Mesendoderm (in vitro differentiated cells): ENCODE measurements around the gene HOXB9.

Source experiments
- DNase-seq: peaks from one replicate; pipeline ENCODE4 v3.0.0; 2013
- H2AK5ac ChIP-seq: 2 replicates; pipeline ENCODE4 v1.6.1; 2013; ENCODE audit warnings: low read length, inconsistent platforms
- H2BK120ac ChIP-seq: 2 replicates; pipeline ENCODE4 v1.6.1; 2013; ENCODE audit warnings: low read depth, mild to moderate bottlenecking, low read length, moderate library complexity, mixed read lengths
- H2BK15ac ChIP-seq: replicated peaks from 2 replicates; pipeline ENCODE4 v1.6.1; 2013; ENCODE audit warnings: low read depth, mild to moderate bottlenecking, moderate library complexity
- H2BK5ac ChIP-seq: 2 replicates; pipeline ENCODE4 v1.6.1; 2013; ENCODE audit warnings: low read length, inconsistent platforms
- H3K18ac ChIP-seq: 2 replicates; pipeline ENCODE4 v1.6.1; 2013; ENCODE audit warnings: mild to moderate bottlenecking, low read length, mixed read lengths
- H3K23ac ChIP-seq: one replicate; pipeline ENCODE4 v1.6.1; 2013; ENCODE audit warnings: low read length
- H3K27ac ChIP-seq: 2 replicates; pipeline ENCODE4 v1.5.1; 2013; ENCODE audit warnings: low read depth, mild to moderate bottlenecking, inconsistent platforms, low read length, moderate library complexity
- H3K27me3 ChIP-seq: 2 replicates; pipeline ENCODE4 v1.6.1; 2013; ENCODE audit warnings: low read length, control low read depth, mild to moderate bottlenecking, inconsistent platforms; ENCODE audit not compliant: insufficient read depth, poor library complexity
- H3K36me3 ChIP-seq: 2 replicates; pipeline ENCODE4 v1.6.1; 2013; ENCODE audit warnings: low read length, inconsistent platforms; ENCODE audit not compliant: control insufficient read depth, insufficient read depth
- H3K4ac ChIP-seq: one replicate; pipeline ENCODE4 v1.6.1; 2013; ENCODE audit warnings: low read depth, mild to moderate bottlenecking, low read length, moderate library complexity
- H3K4me1 ChIP-seq: 2 replicates; pipeline ENCODE4 v1.6.1; 2013; ENCODE audit warnings: low read depth, low read length, inconsistent platforms; ENCODE audit not compliant: control insufficient read depth
- H3K4me2 ChIP-seq: 2 replicates; pipeline ENCODE4 v1.6.1; 2013; ENCODE audit warnings: low read length
- H3K4me3 ChIP-seq: 2 replicates; pipeline ENCODE4 v1.5.1; 2013; ENCODE audit warnings: mild to moderate bottlenecking, low read length
- H3K56ac ChIP-seq: one replicate; pipeline ENCODE4 v1.6.1; 2013; ENCODE audit warnings: low read length
- H3K79me1 ChIP-seq: 2 replicates; pipeline ENCODE4 v1.6.1; 2013; ENCODE audit warnings: low read length, inconsistent platforms
- H3K79me2 ChIP-seq: 2 replicates; pipeline ENCODE4 v1.6.1; 2013; ENCODE audit warnings: mild to moderate bottlenecking, low read length; ENCODE audit not compliant: control insufficient read depth, insufficient read depth
- H3K9ac ChIP-seq: 2 replicates; pipeline ENCODE4 v1.6.1; 2013; ENCODE audit warnings: low read length, inconsistent platforms
- H4K5ac ChIP-seq: one replicate; pipeline ENCODE4 v1.6.1; 2013; ENCODE audit warnings: low read length
- H4K8ac ChIP-seq: one replicate; pipeline ENCODE4 v1.6.1; 2013; ENCODE audit warnings: low read depth, mild to moderate bottlenecking, control low read depth, low read length, moderate library complexity
- WGBS: extraction: QIAGEN DNeasy Blood & Tissue Kit; methylation state at CpG from one replicate; pipeline ENCODE4 v1.1.7; 2013; ENCODE audit warnings: low lambda C conversion rate, missing lambda C conversion rate; ENCODE audit not compliant: insufficient coverage; ENCODE audit errors: extremely low coverage; 5-methylcytosine and 5-hydroxymethylcytosine counted together

HOXB9 gene

GRCh38 chr17:48597528-48597777 lies 28.7 kb downstream of the HOXB9 start:
- H3K79me1 ChIP-seq: no peaks in the 10 kb centered on the region
- no peak overlapping the region for H2AK5ac ChIP-seq
- H2BK120ac ChIP-seq: no peak overlapping the region
- peaks cover 11% of the 10 kb centered on the region for H3K4me1 ChIP-seq
- no CpG with 5 or more reads among the region's 16 CpGs for WGBS
- H3K27ac ChIP-seq: no peak overlapping the region
- no peak for DNase-seq
- H3K4ac ChIP-seq: no peak overlapping the region
- H3K9ac ChIP-seq: no peak overlapping the region
- no peak overlapping the region for H3K4me3 ChIP-seq
- H4K5ac ChIP-seq: no peak overlapping the region
- H4K8ac ChIP-seq: no peak overlapping the region
- H3K36me3 ChIP-seq: no peaks in the 10 kb centered on the region
- H3K27me3 ChIP-seq: peaks cover 85% of the 10 kb centered on the region
- no peak overlapping the region for H2BK15ac ChIP-seq
- no peaks in the 10 kb centered on the region for H3K79me2 ChIP-seq
- peak overlapping the region; percentile 30 for H3K56ac ChIP-seq
- no peak overlapping the region for H2BK5ac ChIP-seq
- peak overlapping the region; percentile 37 for H3K4me2 ChIP-seq
- peak overlapping the region; percentile 29 for H3K23ac ChIP-seq
- H3K18ac ChIP-seq: no peak overlapping the region

GRCh38 chr17:48596735-48597527 lies 29.2 kb downstream of the HOXB9 start:
- H3K56ac ChIP-seq: peak overlapping the region; percentile 22
- no peak overlapping the region for H2BK5ac ChIP-seq
- H2BK15ac ChIP-seq: no peak overlapping the region
- H3K79me1 ChIP-seq: no peaks in the 10 kb centered on the region
- no peak overlapping the region for H2BK120ac ChIP-seq
- H3K4me3 ChIP-seq: no peak overlapping the region
- no peak overlapping the region for H3K4me2 ChIP-seq
- H4K5ac ChIP-seq: no peak overlapping the region
- DNase-seq: no peak
- no peak overlapping the region for H3K4ac ChIP-seq
- H3K79me2 ChIP-seq: no peaks in the 10 kb centered on the region
- H3K18ac ChIP-seq: no peak overlapping the region
- H2AK5ac ChIP-seq: no peak overlapping the region
- no peaks in the 10 kb centered on the region for H3K36me3 ChIP-seq
- H3K23ac ChIP-seq: no peak overlapping the region
- H3K9ac ChIP-seq: no peak overlapping the region
- H3K27ac ChIP-seq: no peak overlapping the region
- WGBS: no CpG with 5 or more reads among the region's 26 CpGs
- no peak overlapping the region for H4K8ac ChIP-seq
- H3K27me3 ChIP-seq: peaks cover 86% of the 10 kb centered on the region
- H3K4me1 ChIP-seq: peaks cover 11% of the 10 kb centered on the region

- H3K79me1 ChIP-seq: no peaks in the 10 kb centered on the region
- no peak overlapping the region for H3K18ac ChIP-seq
- no peak overlapping the region for H3K4me3 ChIP-seq
- no peak overlapping the region for H3K27ac ChIP-seq
- H3K4ac ChIP-seq: no peak overlapping the region
- H4K8ac ChIP-seq: no peak overlapping the region
- no CpG with 5 or more reads among the region's 54 CpGs for WGBS
- no peak overlapping the region for H2BK120ac ChIP-seq
- no peak for DNase-seq
- H3K9ac ChIP-seq: peak overlapping the region; percentile 22
- H3K56ac ChIP-seq: peak overlapping the region; percentile 10
- no peak overlapping the region for H2AK5ac ChIP-seq
- H3K4me1 ChIP-seq: peaks cover 7% of the 10 kb centered on the region
- H3K36me3 ChIP-seq: no peaks in the 10 kb centered on the region
- no peak overlapping the region for H4K5ac ChIP-seq
- no peak overlapping the region for H2BK5ac ChIP-seq
- no peak overlapping the region for H2BK15ac ChIP-seq
- peak overlapping the region; percentile 51 for H3K23ac ChIP-seq
- peak overlapping the region; percentile 57 for H3K4me2 ChIP-seq
- H3K79me2 ChIP-seq: no peaks in the 10 kb centered on the region
- peaks cover 84% of the 10 kb centered on the region for H3K27me3 ChIP-seq
These were observed 30.0 kb downstream of the HOXB9 start for GRCh38 chr17:48596000-48596734.

GRCh38 chr17:48595278-48595999 lies 30.7 kb downstream of the HOXB9 start:
- no peak overlapping the region for H3K23ac ChIP-seq
- H3K27ac ChIP-seq: no peak overlapping the region
- H3K18ac ChIP-seq: no peak overlapping the region
- H3K27me3 ChIP-seq: peaks cover 86% of the 10 kb centered on the region
- H3K79me2 ChIP-seq: no peaks in the 10 kb centered on the region
- H2BK15ac ChIP-seq: no peak overlapping the region
- no peak overlapping the region for H3K4me3 ChIP-seq
- H3K4me1 ChIP-seq: peaks cover 7% of the 10 kb centered on the region
- H2BK120ac ChIP-seq: no peak overlapping the region
- no peaks in the 10 kb centered on the region for H3K36me3 ChIP-seq
- no CpG with 5 or more reads among the region's 25 CpGs for WGBS
- H3K4ac ChIP-seq: no peak overlapping the region
- H4K8ac ChIP-seq: no peak overlapping the region
- DNase-seq: no peak
- no peak overlapping the region for H3K56ac ChIP-seq
- H4K5ac ChIP-seq: no peak overlapping the region
- no peak overlapping the region for H3K9ac ChIP-seq
- no peak overlapping the region for H3K4me2 ChIP-seq
- H2AK5ac ChIP-seq: no peak overlapping the region
- H3K79me1 ChIP-seq: no peaks in the 10 kb centered on the region
- H2BK5ac ChIP-seq: no peak overlapping the region

GRCh38 chr17:48594538-48595277 lies 31.4 kb downstream of the HOXB9 start:
- peaks cover 89% of the 10 kb centered on the region for H3K27me3 ChIP-seq
- no peak overlapping the region for H4K5ac ChIP-seq
- H3K4ac ChIP-seq: no peak overlapping the region
- DNase-seq: no peak
- H3K56ac ChIP-seq: peak overlapping the region; percentile 69
- no peaks in the 10 kb centered on the region for H3K36me3 ChIP-seq
- no peak overlapping the region for H3K23ac ChIP-seq
- H3K27ac ChIP-seq: no peak overlapping the region
- H2BK120ac ChIP-seq: no peak overlapping the region
- peaks cover 6% of the 10 kb centered on the region for H3K4me1 ChIP-seq
- H2AK5ac ChIP-seq: no peak overlapping the region
- no peak overlapping the region for H2BK15ac ChIP-seq
- no CpG with 5 or more reads among the region's 25 CpGs for WGBS
- H3K18ac ChIP-seq: no peak overlapping the region
- no peaks in the 10 kb centered on the region for H3K79me1 ChIP-seq
- no peak overlapping the region for H4K8ac ChIP-seq
- H3K9ac ChIP-seq: peak overlapping the region; percentile 44
- no peaks in the 10 kb centered on the region for H3K79me2 ChIP-seq
- H3K4me2 ChIP-seq: peak overlapping the region; percentile 39
- no peak overlapping the region for H3K4me3 ChIP-seq
- H2BK5ac ChIP-seq: no peak overlapping the region
